Anterior cingulate cortex (tissue), 58 donors: Measurements from ENCODE around the gene CHMP6.
A peak's percentile ranks its signal among the peaks of the same experiment; 100 is the strongest.
"Not testable (repeated sequence)": the region's sequence is repeated elsewhere in the genome, so short reads cannot be mapped to it uniquely, and the experiment has no call there.

Source experiments
- DNase-seq, 58 donors: peaks; one replicate each; lab custom pipeline; 2025; lab: John Stamatoyannopoulos, UW

Gene CHMP6

DNA sequence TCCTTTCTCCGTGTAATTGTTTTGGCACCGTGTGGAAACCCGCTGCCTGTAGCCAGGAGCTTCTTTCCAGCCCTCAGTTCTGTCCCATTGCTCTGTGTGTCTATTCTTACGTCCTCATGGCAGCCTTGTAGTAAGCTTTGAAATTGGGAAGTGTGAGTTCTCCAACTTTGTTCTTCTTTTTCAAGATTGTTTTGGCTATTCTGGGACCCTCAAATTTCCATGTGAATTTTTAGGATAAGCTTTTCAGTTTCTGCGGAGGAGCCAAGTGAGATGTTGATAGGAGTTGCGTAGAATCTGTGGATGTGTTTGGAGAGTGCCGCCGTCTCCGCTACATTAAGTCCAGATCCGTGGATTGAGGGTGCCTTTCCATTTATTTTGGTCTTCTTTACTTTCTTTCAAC, 15.2 kb downstream of the CHMP6 start:
- DNase-seq: no peak

DNA sequence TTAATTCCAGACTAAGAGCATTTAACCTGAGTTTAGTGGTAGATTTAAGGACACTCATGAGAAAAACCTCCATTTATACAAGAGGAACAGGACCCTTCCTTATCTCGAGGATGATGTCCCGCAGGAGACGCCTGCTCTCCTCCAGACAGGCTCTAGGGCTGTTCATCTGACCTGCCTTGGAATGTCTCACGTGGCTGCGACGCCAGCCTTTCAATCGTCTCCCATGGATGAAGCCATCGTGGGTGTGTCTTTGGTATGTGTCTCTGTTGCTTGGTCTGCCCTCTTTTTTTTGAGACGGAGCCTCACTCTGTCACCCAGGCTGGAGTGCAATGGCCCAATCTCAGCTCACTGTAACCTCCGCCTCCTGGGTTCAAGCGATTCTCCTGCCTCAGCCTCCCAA, 16.5 kb downstream of the CHMP6 start:
- no peak for DNase-seq

DNA sequence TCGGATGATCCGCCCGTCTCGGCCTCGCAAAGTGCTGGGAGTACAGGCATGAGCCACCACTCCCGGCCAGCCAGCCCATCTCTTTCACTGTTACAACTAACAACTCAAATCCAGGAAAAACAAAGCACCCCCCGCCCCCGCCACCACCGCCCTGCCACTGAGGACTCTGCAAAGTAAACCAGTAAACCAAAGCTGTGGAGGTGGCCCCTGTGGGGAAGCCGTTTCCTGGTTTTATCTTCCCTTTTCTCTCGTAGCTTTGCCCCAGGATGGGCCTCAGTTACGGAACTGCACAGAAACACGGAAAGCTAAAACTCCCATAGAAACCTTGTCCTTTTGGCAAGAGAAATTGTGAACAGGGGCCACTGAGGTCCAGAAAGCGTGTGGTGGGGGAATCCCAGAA, 17.5 kb downstream of the CHMP6 start:
- DNase-seq: no peak

- no peak for DNase-seq
Observed at GRCh38 chr17:81010935-81011334, 19.3 kb downstream of the CHMP6 start.

- no peak for DNase-seq
Observed at GRCh38 chr17:81011951-81012350, 20.3 kb downstream of the CHMP6 start.

DNA sequence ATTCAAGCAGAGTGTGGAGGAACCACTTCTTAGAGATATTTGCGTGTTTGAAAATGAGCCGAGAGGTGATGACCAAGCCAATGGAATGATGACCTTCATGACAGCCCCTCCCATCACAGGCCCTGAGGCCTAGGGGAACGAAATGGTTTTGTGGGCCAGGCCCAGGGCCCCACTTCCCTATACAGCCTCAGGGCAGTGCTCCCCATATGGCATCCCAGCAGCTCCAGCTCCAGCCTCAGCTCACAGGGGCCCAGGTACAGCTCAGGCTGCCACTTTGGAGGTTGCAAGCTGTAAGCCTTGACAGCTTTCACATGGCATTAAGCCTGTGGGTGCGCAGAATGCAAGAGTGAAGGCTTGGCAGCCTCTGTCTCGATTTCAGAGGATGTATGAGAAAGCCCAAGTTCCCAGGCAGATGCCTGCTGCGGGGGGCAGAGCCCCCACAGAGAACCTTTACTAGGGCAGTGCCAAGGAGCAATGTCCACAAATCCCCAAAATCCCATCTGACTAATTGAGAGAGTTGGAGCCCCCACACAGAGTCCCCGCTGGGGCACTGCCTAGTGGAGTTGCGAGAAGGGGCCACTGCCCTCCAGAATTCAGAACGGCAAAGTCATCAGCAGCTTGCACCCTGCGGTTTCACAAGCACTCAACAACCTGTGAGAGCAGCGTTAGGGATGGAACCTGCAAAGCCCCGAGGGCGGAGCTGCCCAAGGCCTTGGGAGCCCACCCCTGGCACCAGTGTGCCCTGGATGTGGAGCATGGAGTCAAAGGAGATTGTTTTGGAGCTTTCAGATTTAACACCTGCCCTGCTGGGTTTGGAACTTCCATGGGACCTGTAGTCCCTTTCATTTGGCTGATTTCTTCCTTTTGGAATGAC, 21.2 kb downstream of the CHMP6 start:
- DNase-seq: no peak

- no peak for DNase-seq
Observed at GRCh38 chr17:81013642-81014041, 22.0 kb downstream of the CHMP6 start.

DNA sequence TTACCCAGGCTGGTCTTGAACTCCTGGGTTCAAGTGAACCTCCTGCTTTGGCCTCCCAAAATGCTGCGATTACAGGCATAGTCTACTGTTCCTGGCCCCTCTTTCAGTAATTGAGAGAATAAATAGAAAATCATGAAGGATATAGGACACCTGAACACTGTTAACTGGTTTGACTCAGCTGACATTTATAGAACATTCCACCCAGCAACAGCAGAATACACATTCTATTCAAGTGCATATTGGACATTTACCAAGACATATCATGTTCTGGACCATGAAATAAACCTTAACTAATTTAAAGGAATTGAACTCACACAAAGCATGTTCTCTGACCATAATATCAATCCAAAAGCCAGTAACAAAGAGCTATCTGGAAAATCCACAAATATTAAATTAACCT, 23.5 kb downstream of the CHMP6 start:
- DNase-seq: no peak

DNA sequence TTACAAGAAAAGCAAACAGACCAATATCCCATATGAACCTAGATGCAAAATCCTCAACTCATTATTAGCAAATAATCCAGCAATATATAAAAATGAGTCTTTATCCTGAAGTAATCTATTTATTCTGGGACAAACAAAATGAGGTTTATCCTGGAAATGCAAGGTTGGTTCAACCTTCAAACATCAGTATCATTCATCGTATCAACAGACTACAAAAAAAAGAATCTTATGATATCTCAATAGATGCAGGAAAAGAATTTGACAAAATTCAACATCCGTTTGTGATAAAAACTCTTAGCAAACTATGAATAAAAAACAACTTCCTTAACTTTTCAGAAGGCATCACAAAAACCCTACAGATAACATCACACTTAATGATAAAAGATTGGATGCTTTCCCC, 24.9 kb downstream of the CHMP6 start:
- no peak for DNase-seq

DNA sequence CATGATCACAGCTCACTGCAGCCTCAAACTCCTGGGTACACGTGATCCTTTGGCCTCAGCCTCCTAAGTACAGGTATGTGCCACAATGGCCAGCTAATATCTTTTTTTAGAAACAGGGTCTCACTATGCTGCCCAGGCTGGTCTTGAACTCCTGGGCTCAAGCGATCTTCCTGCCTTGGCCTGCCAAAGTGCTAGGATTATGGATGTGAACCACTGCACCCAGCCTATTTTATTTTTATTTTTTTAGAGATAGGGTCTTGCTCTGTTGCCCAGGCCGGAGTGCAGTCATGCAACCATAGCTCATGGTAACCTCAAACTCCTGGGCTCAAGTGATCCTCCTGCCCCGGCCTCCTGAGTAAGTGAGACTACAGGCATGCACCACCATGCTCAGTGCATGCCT, 25.7 kb downstream of the CHMP6 start:
- DNase-seq: not testable (repeated sequence)

DNA sequence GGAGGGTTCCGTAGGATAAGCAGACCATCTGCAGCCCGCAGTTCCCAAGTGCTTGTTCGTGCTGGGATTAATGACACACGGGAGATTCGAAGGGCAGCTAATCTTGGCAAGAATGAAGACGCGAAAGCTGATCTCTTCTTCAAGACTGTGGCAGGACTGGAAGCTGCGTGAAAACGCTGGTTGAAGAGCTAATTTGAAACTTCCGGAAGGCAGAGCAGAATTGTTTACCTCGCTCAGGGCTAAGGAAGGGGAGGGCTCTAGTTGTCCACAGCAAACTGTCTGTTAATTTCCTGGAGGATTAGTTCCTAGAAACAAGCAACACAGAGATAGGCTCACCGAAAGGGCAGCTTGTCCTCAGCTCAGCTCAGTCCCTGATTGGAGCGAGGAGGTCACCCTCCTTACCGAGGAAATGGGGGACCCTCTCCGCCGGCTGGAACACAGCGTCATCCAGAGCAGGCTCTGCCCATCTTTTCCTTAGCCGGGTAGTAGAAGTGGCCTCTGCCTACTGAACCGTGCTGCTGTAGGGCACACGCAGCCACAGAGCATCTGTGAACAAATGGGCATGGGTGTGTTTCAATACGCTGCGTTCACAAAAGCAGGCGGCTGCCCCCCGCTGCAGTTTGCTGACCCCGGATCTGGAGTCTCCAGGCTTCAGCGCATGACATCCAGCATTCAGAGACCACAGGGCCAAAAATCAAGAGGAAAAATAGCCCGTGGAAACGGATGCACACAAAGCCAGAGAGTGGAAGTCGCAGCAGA, 26.6 kb downstream of the CHMP6 start:
- DNase-seq: no peak

DNA sequence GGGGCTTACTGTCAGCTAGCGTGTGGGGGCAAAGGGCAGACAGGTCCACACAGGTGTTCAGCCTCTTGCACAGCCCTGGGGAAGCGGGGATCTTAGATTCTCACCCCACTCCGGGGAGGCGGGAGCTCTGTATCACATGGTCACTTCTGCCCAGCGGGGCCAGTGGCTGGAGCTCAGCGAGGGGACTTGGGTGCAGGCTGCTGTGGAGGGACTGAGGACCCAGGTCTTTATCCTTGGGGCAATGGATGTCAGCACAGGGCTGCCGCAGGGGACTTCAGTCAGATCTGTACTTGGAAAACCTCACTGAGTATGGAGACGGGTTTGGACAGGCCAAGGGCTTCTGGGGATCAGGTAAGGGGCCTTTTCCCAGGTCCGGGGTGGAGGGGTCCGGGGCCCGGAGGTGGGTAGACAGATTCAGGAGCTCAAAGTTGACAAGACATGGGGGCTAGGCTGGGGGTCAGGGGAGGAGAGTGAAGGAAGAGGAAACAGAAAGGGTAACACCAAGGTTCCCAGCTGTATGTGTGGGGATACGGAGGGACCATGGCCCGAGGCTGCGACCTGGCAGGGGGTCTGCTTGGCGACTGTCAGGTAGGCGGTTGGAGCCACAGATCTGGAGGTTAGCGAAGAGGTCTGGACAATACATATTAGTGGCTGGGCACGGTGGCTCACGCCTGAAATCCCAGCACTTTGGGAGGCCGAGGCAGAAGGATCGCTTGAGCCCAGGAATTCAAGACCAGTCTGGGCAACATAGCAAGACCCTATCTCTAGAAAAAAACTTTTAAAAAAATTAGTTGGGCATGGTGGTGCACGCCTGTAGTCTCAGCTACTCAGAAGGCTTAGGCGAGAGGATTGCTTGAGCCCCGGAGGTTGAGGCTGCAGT, 28.2 kb downstream of the CHMP6 start:
- DNase-seq: no peak

- DNase-seq: no peak
Observed at GRCh38 chr17:81020443-81020766, 28.8 kb downstream of the CHMP6 start.

- DNase-seq: peak in 39 of 58 donors; percentile 31 to 83 (median 59)
Observed at GRCh38 chr17:81020767-81021497, 29.3 kb downstream of the CHMP6 start.

DNA sequence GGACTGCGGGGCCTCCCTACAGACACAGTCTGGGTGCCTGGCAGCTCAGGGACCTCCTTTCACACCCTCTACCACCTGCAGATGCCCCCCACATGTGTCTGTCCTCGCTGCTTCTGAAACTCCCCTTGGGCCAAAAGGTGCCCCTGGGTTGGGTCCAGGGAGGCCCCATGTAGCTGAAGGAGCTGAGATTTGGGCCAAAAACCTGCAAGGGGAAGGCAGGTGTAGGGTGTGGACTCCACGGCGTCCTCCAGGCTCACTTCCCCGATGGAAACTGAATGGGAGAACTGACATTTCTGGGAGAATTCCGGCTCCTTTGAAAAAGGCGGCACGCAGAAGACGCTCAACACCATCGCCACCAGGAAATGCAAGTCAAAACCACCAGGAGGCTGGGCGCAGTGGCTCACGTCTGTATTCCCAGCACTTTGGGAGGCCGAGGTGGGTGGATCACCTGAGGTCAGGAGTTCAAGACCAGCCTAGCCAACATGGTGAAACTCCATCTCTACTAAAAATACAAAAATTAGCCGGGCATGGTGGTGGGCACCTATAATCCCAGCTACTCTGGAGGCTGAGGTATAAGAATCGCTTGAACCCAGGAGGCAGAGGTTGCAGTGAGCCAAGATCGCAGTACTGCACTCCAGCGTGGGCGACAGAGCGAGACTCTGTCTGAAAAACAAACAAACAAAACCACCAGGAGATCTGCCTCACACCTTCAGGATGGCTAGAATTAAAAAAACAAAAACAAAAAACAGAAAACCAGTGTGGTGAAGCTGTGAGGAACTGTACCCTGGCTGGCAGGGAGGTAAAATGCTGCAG, 30.1 kb downstream of the CHMP6 start:
- no peak for DNase-seq

- no peak for DNase-seq
Observed at GRCh38 chr17:81022344-81022676, 30.7 kb downstream of the CHMP6 start.

DNA sequence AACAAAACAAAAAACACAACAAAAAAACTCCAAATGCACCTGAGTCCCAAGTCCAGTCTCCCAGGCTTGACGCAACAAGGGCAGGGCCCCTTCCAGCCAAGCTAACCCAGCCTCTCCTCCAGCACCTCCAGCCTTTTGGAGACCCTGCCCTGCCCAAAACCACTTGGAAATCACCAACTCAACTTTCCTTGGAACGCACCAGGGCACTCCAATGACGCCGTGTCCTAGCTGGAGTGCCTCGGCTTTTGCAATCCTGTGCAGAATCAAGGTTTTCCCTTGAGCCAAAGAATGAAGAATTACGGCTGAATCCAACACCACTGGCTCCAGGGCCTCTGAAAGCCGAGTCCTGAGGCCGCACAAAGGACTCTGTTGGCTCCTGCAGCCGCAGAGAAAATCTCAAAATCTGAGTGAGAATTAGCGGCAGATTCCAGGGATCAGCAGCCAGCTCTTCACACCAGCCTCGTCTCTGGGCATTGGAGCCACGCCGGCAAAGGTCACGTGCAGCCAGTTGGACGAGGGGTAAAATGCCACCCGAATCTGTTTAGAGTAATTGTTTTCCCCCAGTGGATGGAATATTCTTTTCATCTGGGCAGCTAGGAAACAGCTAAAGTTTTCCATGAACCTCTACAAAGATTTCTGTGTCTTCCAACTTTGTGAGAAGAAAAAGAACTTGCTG, 33.6 kb downstream of the CHMP6 start:
- DNase-seq: peak in 26 of 58 donors; percentile 19 to 73 (median 53)

DNA sequence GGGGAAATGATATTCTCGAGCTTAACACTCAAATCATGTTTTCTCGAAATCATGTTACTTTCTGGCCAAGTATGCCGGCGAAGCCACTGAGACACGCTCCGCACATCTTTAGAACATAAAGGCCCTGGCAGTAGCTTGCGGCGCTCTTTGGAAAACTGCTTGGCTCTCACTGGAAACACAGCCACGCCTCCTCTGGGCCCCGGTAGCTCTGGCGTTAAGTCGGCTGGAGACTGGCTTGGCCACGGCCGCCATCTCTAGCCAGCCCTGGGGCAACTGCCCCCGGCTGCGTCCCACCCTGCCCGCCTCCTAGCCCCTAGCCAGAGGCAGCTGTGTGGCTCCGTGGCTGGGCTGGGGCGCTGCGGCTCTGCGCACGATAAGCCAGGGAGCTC, 34.1 kb downstream of the CHMP6 start:
- peak in 34 of 58 donors; percentile 30 to 72 (median 50) for DNase-seq
